Measurements from ENCODE around the gene SLC2A3. TPM values are rescaled to one million over a fixed set of nuclear protein-coding genes. Genes with fewer than 3 reads are reported as not detected.
A peak's percentile ranks its signal among the peaks of the same experiment; 100 is the strongest.
"Not testable (repeated sequence)": the region's sequence is repeated elsewhere in the genome, so short reads cannot be mapped to it uniquely, and the experiment has no call there.

SLC2A3 gene
- total RNA-seq, 4 donors from 2014 or later = 11.5 to 46.6 (median 12.8) TPM

DNA sequence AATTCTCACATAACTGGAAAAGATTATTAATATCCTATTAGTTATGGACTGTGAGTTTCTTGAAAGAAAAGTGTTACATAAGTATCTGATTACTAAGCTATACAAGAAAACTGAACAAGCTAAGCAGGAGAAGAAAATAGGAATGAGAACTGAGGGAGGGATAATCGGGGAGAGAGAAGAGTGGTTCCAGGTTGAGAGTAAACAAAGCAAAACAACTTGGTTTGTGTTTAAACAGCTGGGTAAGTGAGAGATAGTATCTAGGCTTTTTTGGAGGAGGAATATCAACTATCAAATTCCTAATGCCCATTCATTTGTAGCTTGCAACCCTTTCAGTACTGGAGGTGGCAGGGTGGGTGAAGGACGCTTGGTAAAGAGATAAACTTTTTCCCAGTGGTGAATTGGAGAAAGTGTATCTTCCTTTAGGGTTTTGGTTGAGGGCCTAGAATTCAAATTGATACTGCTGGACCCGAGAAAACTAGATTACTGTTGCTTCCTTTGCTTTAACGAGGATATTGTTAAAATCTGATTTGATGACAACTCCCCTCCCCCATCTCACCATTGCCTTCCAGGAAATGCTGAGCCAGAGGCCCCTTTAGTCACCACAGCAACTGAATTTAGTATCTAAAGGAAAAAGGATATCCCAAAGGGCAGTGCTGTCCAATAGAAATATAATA lies 2.0 kb upstream of the SLC2A3 start:
- Histone ChIP-seq H3K4me3 (no peak overlapping the region), H3K4me1 (peaks cover 0 to 26% (median 0%) of the 10 kb centered on the region in 3 donors), H3K27me3 (no peaks in the 10 kb centered on the region), H3K36me3 (peaks cover 0 to under 1% of the 10 kb centered on the region in 2 donors), H3K9me3 (no peaks in the 10 kb centered on the region), H3K27ac (peak overlapping the region in 1 of 4 donors; percentile 42)
- WGBS, 2 donors (ENCODE audit: low coverage in 1 of 2) = 25 to 42% methylated on average over 4 of the region's 4 CpGs
- TF ChIP-seq, protein P1, sequence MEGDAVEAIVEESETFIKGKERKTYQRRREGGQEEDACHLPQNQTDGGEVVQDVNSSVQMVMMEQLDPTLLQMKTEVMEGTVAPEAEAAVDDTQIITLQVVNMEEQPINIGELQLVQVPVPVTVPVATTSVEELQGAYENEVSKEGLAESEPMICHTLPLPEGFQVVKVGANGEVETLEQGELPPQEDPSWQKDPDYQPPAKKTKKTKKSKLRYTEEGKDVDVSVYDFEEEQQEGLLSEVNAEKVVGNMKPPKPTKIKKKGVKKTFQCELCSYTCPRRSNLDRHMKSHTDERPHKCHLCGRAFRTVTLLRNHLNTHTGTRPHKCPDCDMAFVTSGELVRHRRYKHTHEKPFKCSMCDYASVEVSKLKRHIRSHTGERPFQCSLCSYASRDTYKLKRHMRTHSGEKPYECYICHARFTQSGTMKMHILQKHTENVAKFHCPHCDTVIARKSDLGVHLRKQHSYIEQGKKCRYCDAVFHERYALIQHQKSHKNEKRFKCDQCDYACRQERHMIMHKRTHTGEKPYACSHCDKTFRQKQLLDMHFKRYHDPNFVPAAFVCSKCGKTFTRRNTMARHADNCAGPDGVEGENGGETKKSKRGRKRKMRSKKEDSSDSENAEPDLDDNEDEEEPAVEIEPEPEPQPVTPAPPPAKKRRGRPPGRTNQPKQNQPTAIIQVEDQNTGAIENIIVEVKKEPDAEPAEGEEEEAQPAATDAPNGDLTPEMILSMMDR (IDR thresholded peaks at IDR 0.05) = peak in 3 of 4 experiments; percentile 15 to 24 (median 18)
- TF ChIP-seq POLR2A (IDR thresholded peaks at IDR 0.05) = no peak
- no peak for TF ChIP-seq POLR2AphosphoS5 (IDR thresholded peaks at IDR 0.05)
- no peak for TF ChIP-seq EP300 (IDR thresholded peaks at IDR 0.05)
- ATAC-seq = no peak

GRCh38 chr12:7934889-7935492 lies 996 bp downstream of the SLC2A3 start:
- 41 to 55% methylated on average over 11 to 12 of the region's 16 CpGs for WGBS, 2 donors (ENCODE audit: low coverage in 1 of 2)
- no peak for TF ChIP-seq POLR2A (IDR thresholded peaks at IDR 0.05)
- no peak for TF ChIP-seq EP300 (IDR thresholded peaks at IDR 0.05)
- Histone ChIP-seq H3K4me3 (peak overlapping the region; percentile 58 to 96), H3K27ac (peak overlapping the region; percentile 80 to 91 (median 82)), H3K4me1 (peaks cover 0 to 47% (median 0%) of the 10 kb centered on the region in 3 donors), H3K9me3 (no peaks in the 10 kb centered on the region), H3K27me3 (no peaks in the 10 kb centered on the region), H3K36me3 (peaks cover 0 to 29% of the 10 kb centered on the region in 2 donors)
- ATAC-seq = no peak

- no peak for TF ChIP-seq EP300 (IDR thresholded peaks at IDR 0.05)
- no peak for TF ChIP-seq POLR2A (IDR thresholded peaks at IDR 0.05)
- TF ChIP-seq POLR2AphosphoS5 (IDR thresholded peaks at IDR 0.05) = no peak
- TF ChIP-seq, protein P1 (IDR thresholded peaks at IDR 0.05) = no peak
- Histone ChIP-seq H3K27me3 (no peaks in the 10 kb centered on the region), H3K36me3 (peaks cover 0 to 36% of the 10 kb centered on the region in 2 donors), H3K9me3 (no peaks in the 10 kb centered on the region), H3K4me3 (peak overlapping the region; percentile 58 to 96), H3K4me1 (peaks cover 0 to 49% (median 0%) of the 10 kb centered on the region in 3 donors), H3K27ac (peak overlapping the region; percentile 73 to 82 (median 81))
- no peak for ATAC-seq
- 35 to 46% methylated on average over 10 to 14 of the region's 14 CpGs for WGBS, 2 donors (ENCODE audit: low coverage in 1 of 2)
Measured at GRCh38 chr12:7934091-7934888, 1.7 kb downstream of the SLC2A3 start.

DNA sequence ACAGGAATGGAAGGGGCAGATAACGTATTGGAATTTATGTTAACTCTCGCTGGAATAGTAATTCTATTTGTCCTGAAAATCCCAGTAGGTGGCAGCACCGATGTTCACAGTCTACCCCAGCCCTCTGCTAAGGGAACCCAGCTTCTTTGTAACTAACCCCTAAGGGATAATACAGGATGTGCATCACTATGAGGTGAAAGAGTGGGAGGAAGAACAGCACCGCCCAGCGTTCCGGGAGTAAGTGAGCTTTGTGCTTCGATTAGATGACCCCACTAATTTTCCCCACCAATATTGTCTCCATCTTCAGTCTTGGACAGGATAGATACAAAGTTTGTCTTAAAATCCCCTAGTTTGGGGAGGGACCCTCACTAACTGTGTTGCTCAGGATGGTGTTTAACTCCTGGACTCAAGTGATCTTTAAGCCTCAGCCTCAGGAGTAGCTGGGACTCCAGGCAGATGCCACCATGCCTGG lies 2.7 kb downstream of the SLC2A3 start:
- no peaks in the 10 kb centered on the region for H3K27me3 ChIP-seq
- H3K4me1 ChIP-seq = peaks cover 0 to 55% (median 0%) of the 10 kb centered on the region in 3 donors
- H3K36me3 ChIP-seq = peaks cover 0 to 46% of the 10 kb centered on the region in 2 donors
- 0 to 5% methylated on average over 3 to 7 of the region's 7 CpGs for WGBS, 2 donors (ENCODE audit: low coverage in 1 of 2)
- TF ChIP-seq, protein P1 (IDR thresholded peaks at IDR 0.05) = peak; percentile 50 to 82 (median 78)
- TF ChIP-seq EP300 (IDR thresholded peaks at IDR 0.05) (no peak), POLR2A (IDR thresholded peaks at IDR 0.05) (no peak), POLR2AphosphoS5 (IDR thresholded peaks at IDR 0.05) (peak; percentile 74)
- no peaks in the 10 kb centered on the region for H3K9me3 ChIP-seq
- H3K4me3 ChIP-seq = peak overlapping the region; percentile 26 to 58
- peak overlapping the region; percentile 73 to 82 (median 81) for H3K27ac ChIP-seq
- peak; percentile 91 for ATAC-seq

DNA sequence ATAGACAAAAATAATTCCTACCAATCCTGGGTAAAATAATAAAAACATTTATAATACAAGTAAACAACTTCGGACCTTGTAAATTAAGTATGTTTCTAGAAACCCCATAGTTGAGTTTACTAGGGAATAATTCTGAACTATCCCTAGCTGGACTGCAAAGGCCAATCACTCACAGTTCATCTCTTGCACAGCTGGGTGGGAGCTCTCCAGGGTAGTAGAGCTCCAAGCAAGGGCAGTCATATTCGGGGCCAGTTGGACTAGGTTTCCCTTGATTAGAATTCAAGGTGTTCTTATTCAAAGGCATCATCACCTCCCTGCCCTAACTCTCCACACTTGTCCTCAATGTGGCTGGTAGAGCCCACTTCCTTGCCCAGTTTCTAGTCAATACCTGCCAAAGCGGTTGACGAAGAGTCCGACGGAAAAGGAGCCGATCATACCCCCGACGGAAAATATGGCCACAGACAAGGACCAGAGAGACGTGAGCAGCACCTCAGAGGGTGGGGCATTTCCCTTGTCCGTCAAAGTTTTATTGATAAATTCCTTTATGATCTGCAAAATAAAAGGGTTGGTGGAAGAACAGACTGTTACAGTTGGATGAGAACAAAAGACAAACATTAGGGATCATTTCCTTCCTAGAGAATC lies 3.3 kb downstream of the SLC2A3 start:
- H3K27me3 ChIP-seq, ATAC-seq, H3K9me3 ChIP-seq: not testable (repeated sequence)
- H3K4me1 ChIP-seq = peaks cover 0 to 55% (median 0%) of the 10 kb centered on the region in 3 donors
- 62 to 67% methylated on average over 6 to 8 of the region's 11 CpGs for WGBS, 2 donors (ENCODE audit: low coverage in 1 of 2)
- H3K27ac ChIP-seq = peak overlapping the region in 2 of 4 donors; percentile 22 to 82
- peaks cover 0 to 51% of the 10 kb centered on the region in 2 donors for H3K36me3 ChIP-seq
- H3K4me3 ChIP-seq = peak overlapping the region in 1 of 2 donors; percentile 4

All from gastroesophageal sphincter (tissue), 4 donors.